ENCODE data around the gene TM4SF4.

DNA sequence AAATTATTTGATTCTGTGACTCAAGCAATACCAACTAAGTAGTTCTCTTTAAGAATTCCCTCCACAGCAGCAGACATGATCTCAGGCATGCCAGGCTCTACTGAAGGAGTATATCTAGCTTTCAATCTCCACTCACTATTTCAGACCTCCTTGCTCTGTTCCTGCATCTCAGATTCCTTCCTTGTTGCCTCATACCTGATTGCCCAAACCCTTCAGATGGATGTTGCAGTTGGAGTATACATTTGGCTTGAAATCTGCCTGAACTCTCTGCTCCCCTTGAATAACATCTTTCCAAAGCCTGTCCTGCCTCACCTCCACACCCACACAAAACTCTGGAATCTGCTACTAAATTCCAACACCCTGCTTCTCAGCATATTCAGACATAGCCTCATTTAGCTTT, 19.8 kb upstream of the TM4SF4 start:
- TF ChIP-seq, protein P1, sequence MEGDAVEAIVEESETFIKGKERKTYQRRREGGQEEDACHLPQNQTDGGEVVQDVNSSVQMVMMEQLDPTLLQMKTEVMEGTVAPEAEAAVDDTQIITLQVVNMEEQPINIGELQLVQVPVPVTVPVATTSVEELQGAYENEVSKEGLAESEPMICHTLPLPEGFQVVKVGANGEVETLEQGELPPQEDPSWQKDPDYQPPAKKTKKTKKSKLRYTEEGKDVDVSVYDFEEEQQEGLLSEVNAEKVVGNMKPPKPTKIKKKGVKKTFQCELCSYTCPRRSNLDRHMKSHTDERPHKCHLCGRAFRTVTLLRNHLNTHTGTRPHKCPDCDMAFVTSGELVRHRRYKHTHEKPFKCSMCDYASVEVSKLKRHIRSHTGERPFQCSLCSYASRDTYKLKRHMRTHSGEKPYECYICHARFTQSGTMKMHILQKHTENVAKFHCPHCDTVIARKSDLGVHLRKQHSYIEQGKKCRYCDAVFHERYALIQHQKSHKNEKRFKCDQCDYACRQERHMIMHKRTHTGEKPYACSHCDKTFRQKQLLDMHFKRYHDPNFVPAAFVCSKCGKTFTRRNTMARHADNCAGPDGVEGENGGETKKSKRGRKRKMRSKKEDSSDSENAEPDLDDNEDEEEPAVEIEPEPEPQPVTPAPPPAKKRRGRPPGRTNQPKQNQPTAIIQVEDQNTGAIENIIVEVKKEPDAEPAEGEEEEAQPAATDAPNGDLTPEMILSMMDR (conservative IDR thresholded peaks at IDR 0.05; ENCODE audit: low read length): no peak
- TF ChIP-seq EZH2phosphoT487 (IDR thresholded peaks at IDR 0.05; ENCODE audit: borderline replicate concordance): no peak

All from Loucy (cell line).